ENCODE results near the gene AGK. TPM values are rescaled to one million over a fixed set of nuclear protein-coding genes. Genes with fewer than 3 reads are reported as not detected.

The AGK gene
- polyA plus RNA-seq, 2 of the 4 experiments (the other 2 are of a cell fraction), result 29.6 to 63.5 TPM

DNA sequence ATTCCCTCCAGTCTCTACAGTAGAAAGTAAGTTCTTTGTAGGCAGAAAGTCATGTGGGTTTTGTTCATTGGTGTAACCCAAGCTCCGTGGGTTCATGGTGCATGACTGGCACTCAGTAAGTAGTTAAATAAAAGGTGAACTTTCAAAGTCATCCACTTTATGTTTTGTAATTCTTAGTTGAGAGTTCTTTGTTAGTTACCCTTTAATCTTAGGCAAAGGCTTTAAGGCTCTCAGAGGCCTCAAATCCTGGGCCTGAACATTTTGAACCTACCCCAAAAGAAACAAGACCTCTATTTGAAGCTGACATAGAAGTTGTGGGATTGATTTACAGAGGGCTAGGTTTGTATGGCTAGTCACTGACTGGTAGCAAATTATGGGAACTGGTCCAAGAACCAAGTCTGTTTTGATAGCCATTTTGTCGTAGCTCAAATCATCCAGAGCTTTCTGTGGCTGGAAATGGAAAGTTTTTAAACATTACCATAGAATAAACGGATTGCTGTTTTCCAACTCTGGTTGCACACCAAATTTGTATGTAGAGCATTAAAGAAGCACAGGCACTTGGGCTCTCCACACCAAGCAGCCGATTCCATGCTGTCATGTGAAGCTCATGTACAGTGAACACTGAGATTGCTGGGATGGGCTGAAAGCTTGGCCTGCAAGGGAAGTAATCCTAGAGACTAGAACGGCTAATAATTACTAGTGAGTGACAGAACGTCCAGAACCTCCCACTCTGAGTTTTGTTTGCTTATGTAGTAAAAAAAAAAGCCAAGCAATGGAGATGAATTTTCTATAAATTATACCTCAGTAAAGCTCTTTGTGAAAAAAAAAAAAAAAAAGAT, 97.3 kb downstream of the AGK start:
- FAIRE-seq, result no peak

DNA sequence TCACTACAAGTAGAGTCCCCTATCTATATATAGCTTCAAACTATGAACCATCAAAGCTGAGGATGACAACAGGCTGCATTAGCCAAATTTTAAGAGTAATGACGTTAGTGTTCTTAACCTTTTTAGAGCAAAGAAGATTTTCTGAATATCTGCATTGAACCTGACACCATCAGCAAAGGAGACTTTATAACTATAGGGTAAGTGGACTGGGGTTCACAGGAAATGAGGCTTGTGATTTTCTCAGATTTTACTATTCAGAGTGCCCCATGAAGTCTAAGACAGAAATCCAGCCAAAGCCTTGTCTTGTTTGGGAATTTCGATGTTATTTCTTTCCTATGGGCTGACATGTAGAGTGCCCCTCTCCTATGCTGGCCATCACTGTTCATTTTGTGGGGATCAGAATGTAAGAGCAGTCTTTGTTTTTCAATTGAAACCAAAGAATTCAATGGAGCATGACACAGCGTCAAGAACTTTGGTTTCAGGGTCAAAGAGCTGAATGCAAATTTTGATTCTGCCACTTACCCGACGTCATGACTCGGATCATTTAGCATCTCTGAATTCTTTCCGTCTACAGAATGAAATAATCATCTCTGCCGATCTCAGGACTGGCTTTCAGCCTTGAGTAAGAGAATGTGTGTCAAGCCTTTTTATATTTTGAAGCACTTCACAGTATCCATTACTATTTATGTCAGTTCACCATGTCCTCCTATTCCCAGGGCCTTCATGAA, 98.1 kb downstream of the AGK start:
- no peak overlapping the region for H3K27ac ChIP-seq
- no peaks in the 10 kb centered on the region for H3K4me1 ChIP-seq
- DNase-seq (ENCODE audit: low read depth in 1 of 2, low spot score in 1 of 2), result no peak
- TF ChIP-seq HEYL (CRISPR knock-in tag; IDR thresholded peaks at IDR 0.05), result no peak
- TF ChIP-seq, protein P1, sequence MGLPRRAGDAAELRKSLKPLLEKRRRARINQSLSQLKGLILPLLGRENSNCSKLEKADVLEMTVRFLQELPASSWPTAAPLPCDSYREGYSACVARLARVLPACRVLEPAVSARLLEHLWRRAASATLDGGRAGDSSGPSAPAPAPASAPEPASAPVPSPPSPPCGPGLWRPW (IDR thresholded peaks at IDR 0.05), result no peak
- no peak for TF ChIP-seq ZSCAN20 (CRISPR knock-in tag; IDR thresholded peaks at IDR 0.05)
- TF ChIP-seq, protein P2, sequence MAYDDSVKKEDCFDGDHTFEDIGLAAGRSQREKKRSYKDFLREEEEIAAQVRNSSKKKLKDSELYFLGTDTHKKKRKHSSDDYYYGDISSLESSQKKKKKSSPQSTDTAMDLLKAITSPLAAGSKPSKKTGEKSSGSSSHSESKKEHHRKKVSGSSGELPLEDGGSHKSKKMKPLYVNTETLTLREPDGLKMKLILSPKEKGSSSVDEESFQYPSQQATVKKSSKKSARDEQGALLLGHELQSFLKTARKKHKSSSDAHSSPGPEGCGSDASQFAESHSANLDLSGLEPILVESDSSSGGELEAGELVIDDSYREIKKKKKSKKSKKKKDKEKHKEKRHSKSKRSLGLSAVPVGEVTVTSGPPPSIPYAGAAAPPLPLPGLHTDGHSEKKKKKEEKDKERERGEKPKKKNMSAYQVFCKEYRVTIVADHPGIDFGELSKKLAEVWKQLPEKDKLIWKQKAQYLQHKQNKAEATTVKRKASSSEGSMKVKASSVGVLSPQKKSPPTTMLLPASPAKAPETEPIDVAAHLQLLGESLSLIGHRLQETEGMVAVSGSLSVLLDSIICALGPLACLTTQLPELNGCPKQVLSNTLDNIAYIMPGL (CRISPR knock-in tag; IDR thresholded peaks at IDR 0.05; ENCODE audit: borderline replicate concordance), result no peak
- no peak for TF ChIP-seq ZC3H11A (IDR thresholded peaks at IDR 0.05)
- no peak for TF ChIP-seq JUN (IDR thresholded peaks at IDR 0.05)
- TF ChIP-seq JUNB (IDR thresholded peaks at IDR 0.05), result no peak
- TF ChIP-seq, protein P3, sequence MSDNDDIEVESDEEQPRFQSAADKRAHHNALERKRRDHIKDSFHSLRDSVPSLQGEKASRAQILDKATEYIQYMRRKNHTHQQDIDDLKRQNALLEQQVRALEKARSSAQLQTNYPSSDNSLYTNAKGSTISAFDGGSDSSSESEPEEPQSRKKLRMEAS (IDR thresholded peaks at IDR 0.05), result no peak
- no peak for TF ChIP-seq HDAC2 (IDR thresholded peaks at IDR 0.05)
- ChIA-PET POLR2A (interaction anchor here (1.0 kb wide), 2 partner anchors 89 to 634 kb away, joined by 3 to 4 read pairs; partner anchors contain the start of genes MRPS33 and SSBP1), CTCF (interaction anchor here (0.6 to 2.8 kb wide), 31 partner anchors 8 to 1306 kb away, joined by 3 to 26 read pairs (median 4); partner anchors contain the start of genes AGK, DENND11, MRPS33 and SSBP1)
- FAIRE-seq, result no peak
- no peak; a peak in 1 of 6 replicates for ATAC-seq
- no peaks in the 10 kb centered on the region for H3K9me3 ChIP-seq
- 84% methylated on average over 8 of the region's 8 CpGs for WGBS (ENCODE audit: missing lambda C conversion rate)
- no peak overlapping the region for H3K4me2 ChIP-seq
- no peak overlapping the region for H3K4me3 ChIP-seq

More for the DNA sequence above, 97.3 kb downstream of the AGK start:
- H3K9me3 ChIP-seq, result no peaks in the 10 kb centered on the region
- CTCF ChIA-PET, result interaction anchor here (0.6 to 2.8 kb wide), 10 partner anchors 12 to 1306 kb away, joined by 3 to 26 read pairs (median 3); no protein-coding TSS in a partner anchor
- ATAC-seq (no peak), DNase-seq (ENCODE audit: low read depth in 1 of 2, low spot score in 1 of 2) (no peak)
- no peak overlapping the region for H3K4me3 ChIP-seq
- no peak overlapping the region for H3K27ac ChIP-seq
- TF ChIP-seq EHF (CRISPR knock-in tag; IDR thresholded peaks at IDR 0.05), result no peak
- no peak for TF ChIP-seq RCOR1 (IDR thresholded peaks at IDR 0.05; ENCODE audit: low read depth, low read length)
- no peak for TF ChIP-seq ZNF302 (CRISPR knock-in tag; IDR thresholded peaks at IDR 0.05)
- TF ChIP-seq, protein P3 (IDR thresholded peaks at IDR 0.05), result no peak
- no peak for TF ChIP-seq TP53 (CRISPR knock-in tag; IDR thresholded peaks at IDR 0.05)
- no peak for TF ChIP-seq TFCP2L1 (CRISPR knock-in tag; IDR thresholded peaks at IDR 0.05)
- TF ChIP-seq EHMT2 (IDR thresholded peaks at IDR 0.05; ENCODE audit: low read depth), result no peak
- TF ChIP-seq MYC (IDR thresholded peaks at IDR 0.05; ENCODE audit: borderline replicate concordance, low read length), result no peak
- TF ChIP-seq, protein P4, sequence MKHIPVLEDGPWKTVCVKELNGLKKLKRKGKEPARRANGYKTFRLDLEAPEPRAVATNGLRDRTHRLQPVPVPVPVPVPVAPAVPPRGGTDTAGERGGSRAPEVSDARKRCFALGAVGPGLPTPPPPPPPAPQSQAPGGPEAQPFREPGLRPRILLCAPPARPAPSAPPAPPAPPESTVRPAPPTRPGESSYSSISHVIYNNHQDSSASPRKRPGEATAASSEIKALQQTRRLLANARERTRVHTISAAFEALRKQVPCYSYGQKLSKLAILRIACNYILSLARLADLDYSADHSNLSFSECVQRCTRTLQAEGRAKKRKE (CRISPR knock-in tag; IDR thresholded peaks at IDR 0.05; ENCODE audit: low read depth), result no peak
- no peak for TF ChIP-seq CBX8 (IDR thresholded peaks at IDR 0.05)
- TF ChIP-seq POLR2AphosphoS2 (conservative IDR thresholded peaks at IDR 0.05; ENCODE audit: low read length), result no peak
- TF ChIP-seq RFX5 (IDR thresholded peaks at IDR 0.05), result no peak
- no peak for TF ChIP-seq MAZ (IDR thresholded peaks at IDR 0.05; ENCODE audit: borderline replicate concordance, low read depth, low read length)
- no peaks in the 10 kb centered on the region for H3K4me1 ChIP-seq
- POLR2A ChIA-PET, result no interaction called here
- WGBS (ENCODE audit: missing lambda C conversion rate), result 81% methylated on average over 6 of the region's 6 CpGs
- no peak overlapping the region for H3K4me2 ChIP-seq

Measured in A549 (cell line).